ENCODE results near the gene HPS4. TPM values are rescaled to one million over a fixed set of nuclear protein-coding genes. Genes with fewer than 3 reads are reported as not detected.

Gene HPS4
- total RNA-seq, 1 experiment from 2014 or later: 35.4 TPM

DNA sequence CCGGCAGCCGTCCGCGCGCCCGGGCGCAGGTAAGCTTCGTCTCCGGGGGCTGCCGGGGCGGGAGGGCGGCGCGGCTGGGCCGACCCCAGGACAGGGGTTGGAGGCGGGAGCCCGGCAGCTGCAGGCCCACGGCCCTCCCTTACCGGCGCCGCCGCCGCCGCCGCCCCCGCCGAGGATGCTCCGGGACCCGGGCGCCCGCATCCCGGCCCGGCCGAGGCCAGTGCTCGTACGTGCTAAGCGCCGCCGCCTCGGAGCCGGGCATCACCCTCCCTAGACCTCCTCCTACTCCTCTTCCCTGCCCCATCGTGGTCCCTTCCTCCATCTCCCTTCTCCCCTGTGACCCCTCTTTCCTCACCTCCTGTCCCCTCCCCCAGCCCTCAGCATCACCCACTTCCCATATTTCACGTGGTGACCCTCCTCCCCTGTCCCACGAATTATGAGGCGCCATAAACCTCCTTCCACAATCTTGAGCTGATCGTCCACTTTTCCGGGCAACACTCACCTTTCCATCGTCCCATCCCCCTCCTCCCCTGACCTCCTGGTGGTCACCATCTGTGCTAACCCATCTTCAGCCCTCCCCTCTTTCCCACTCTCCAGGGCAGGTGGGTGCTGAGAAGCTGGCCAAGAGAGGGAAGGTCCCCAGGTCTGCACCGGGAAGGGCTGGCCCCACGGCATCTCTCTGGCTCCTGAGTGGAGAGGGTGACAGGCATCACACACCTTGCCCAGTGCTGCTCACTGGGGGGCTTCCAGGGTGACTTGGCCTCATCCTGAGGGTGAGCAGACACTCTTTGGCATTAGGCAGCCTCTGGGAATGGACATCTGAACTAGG, 53.9 kb downstream of the HPS4 start:
- Histone ChIP-seq H3K9me3 (ENCODE audit: control insufficient read depth in 1 of 2, insufficient read depth in 1 of 2, low read depth in 1 of 2, low read length in 2 of 2) (no peaks in the 10 kb centered on the region), H3K4me1 (ENCODE audit: control insufficient read depth in 1 of 2, insufficient read depth in 2 of 2, low read length in 2 of 2) (peaks cover 6 to 17% of the 10 kb centered on the region in 2 experiments), H3K79me2 (ENCODE audit: insufficient read depth, low read length) (no peaks in the 10 kb centered on the region), H3K9me2 (ENCODE audit: insufficient read depth) (no peaks in the 10 kb centered on the region), H3K4me3 (replicated peaks in 1 of 2; ENCODE audit: low read depth in 1 of 2, low read length in 2 of 2) (peak overlapping the region; percentile 67 to 71), H4K20me1 (ENCODE audit: insufficient read depth) (no peaks in the 10 kb centered on the region), H3K4me2 (ENCODE audit: low read length) (peak overlapping the region; percentile 89), H3K36me3 (ENCODE audit: control insufficient read depth in 1 of 2, insufficient read depth in 2 of 2, low read length in 2 of 2) (peaks cover 0 to 6% of the 10 kb centered on the region in 2 experiments; a peak in 1 of 4 replicates), H3K27ac (ENCODE audit: low read depth, low read length) (peak overlapping the region; percentile 18; the same call in 1 of the 2 replicates), H3K9ac (ENCODE audit: low read length) (peak overlapping the region; percentile 46), H2AFZ (ENCODE audit: low read depth, low read length, poor library complexity, severe bottlenecking) (no peak overlapping the region), H3K27me3 (ENCODE audit: insufficient read depth, low read length) (no peaks in the 10 kb centered on the region; the same call in 1 of the 2 replicates)
- peak; percentile 50 for ATAC-seq
- POLR2A ChIA-PET: no interaction called here
- intact Hi-C loops (cut with micrococcal nuclease): no loop called here
- peak; percentile 24; the same call in 1 of the 2 replicates for TF ChIP-seq ZFX (IDR thresholded peaks at IDR 0.05)
- TF ChIP-seq TCF7L2 (IDR thresholded peaks at IDR 0.05; ENCODE audit: borderline replicate concordance, extremely low read depth, insufficient read depth, insufficient read length): no peak
- RAD21 ChIA-PET (ENCODE audit: low non-redundant PET in 1 of 2, low total read pairs in 2 of 2, uncharacterized antibody in 2 of 2, unreplicated experiment in 2 of 2): no interaction called here
- DNase-seq (ENCODE audit: low read depth, low spot score): no peak
- BruUV-seq (replicated peaks): no TSS peak
- CTCF ChIA-PET: interaction anchor here (1.0 to 1.7 kb wide), 4 partner anchors 8 to 65 kb away, joined by 3 to 6 read pairs (median 3); no protein-coding TSS in a partner anchor

DNA sequence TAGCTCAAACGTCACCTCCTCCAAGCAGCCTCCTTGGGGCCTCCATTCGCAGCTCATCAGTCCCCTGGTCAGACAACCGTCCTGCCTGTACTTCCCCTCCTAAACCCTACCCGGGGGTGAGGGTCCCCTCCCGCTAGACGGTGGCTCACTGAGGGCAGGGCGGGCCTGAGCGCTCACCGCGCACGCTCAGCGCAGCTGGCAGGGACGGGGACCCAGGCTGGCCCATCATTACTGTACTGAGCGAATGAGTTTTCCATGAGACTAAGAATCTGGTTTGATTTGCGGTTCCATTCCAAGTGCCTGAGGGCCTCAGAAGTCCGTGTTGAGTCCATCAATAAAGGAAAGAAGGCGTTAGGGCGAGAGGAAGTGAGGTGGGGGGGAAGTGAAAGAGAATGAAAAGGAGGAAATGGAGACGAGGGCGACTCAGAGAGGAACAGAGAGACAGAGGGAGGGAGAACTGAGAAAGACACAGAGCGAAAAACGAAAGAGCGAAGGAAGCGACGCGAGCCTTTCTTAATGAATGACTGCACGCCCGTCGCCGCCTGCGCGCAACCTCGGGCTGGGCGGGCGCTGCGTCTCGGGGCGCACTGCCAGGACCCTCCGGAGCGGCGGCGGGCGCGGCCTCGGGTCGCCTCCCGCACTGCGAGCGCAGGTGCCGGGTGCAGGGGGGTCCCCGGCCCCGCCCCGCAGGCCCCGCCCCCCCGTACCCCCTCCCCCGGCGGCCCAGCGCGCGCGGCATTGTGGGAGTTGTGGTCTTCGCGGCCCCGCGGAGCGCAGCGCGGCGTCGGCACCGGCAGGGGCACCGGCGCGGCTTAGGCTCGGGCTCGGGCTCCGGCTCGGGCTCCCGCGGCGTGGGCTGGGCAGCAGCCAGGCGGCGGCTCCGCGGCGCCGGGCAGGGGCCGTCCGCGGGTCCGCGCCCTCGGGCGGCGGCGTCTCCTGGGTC, 54.8 kb downstream of the HPS4 start, which contains the start of gene ASPHD2:
TSS of gene ASPHD2 (plus strand) at position 746 of the 943 bp plus-strand sequence. CDS start 4,356 bp downstream, outside the sequence.
- Histone ChIP-seq H3K4me2 (ENCODE audit: low read length) (peak within 1 kb of the TSS; percentile 89), H3K4me3 (replicated peaks in 1 of 2; ENCODE audit: low read depth in 1 of 2, low read length in 2 of 2) (peak within 1 kb of the TSS; percentile 67 to 71), H3K9me2 (ENCODE audit: insufficient read depth) (no peaks in the 10 kb centered on the region), H3K4me1 (ENCODE audit: control insufficient read depth in 1 of 2, insufficient read depth in 2 of 2, low read length in 2 of 2) (peaks cover 6 to 17% of the 10 kb centered on the region in 2 experiments), H3K79me2 (ENCODE audit: insufficient read depth, low read length) (no peaks in the 10 kb centered on the region), H3K9me3 (ENCODE audit: control insufficient read depth in 1 of 2, insufficient read depth in 1 of 2, low read depth in 1 of 2, low read length in 2 of 2) (no peaks in the 10 kb centered on the region; a peak in 1 of 4 replicates), H3K36me3 (ENCODE audit: control insufficient read depth in 1 of 2, insufficient read depth in 2 of 2, low read length in 2 of 2) (no peaks in the 10 kb centered on the region), H4K20me1 (ENCODE audit: insufficient read depth) (no peaks in the 10 kb centered on the region), H3K27me3 (ENCODE audit: insufficient read depth, low read length) (no peaks in the 10 kb centered on the region; the same call in 1 of the 2 replicates), H3K9ac (ENCODE audit: low read length) (peak within 1 kb of the TSS; percentile 47), H2AFZ (ENCODE audit: low read depth, low read length, poor library complexity, severe bottlenecking) (peak within 1 kb of the TSS; percentile 94), H3K27ac (ENCODE audit: low read depth, low read length) (peak within 1 kb of the TSS; percentile 36)
- ChIA-PET CTCF (interaction anchor here (1.0 to 1.5 kb wide), 2 partner anchors 9 to 62 kb away, joined by 3 read pairs; no protein-coding TSS in a partner anchor), RAD21 (ENCODE audit: low non-redundant PET in 1 of 2, low total read pairs in 2 of 2, uncharacterized antibody in 2 of 2, unreplicated experiment in 2 of 2) (no interaction called here), POLR2A (no interaction called here)
- ATAC-seq: peak; percentile 89
- TF ChIP-seq ZFX (IDR thresholded peaks at IDR 0.05): peak; percentile 52; the same call in 1 of the 2 replicates
- peak; percentile 35 for TF ChIP-seq POLR2A (IDR thresholded peaks at IDR 0.05; ENCODE audit: borderline replicate concordance, extremely low read depth, insufficient read depth, insufficient read length)
- no peak for TF ChIP-seq TCF7L2 (IDR thresholded peaks at IDR 0.05; ENCODE audit: borderline replicate concordance, extremely low read depth, insufficient read depth, insufficient read length)
- TF ChIP-seq SP1 (IDR thresholded peaks at IDR 0.05; ENCODE audit: low read depth): no peak
- TF ChIP-seq POLR2AphosphoS5 (IDR thresholded peaks at IDR 0.05; ENCODE audit: low read depth, low read length): peak; percentile 44
- DNase-seq (ENCODE audit: low read depth, low spot score): no peak
- no TSS peak for BruUV-seq (replicated peaks)
- intact Hi-C loops (cut with micrococcal nuclease): no loop called here
